ENCODE results near the gene SRI.
"Not testable (repeated sequence)": the region's sequence is repeated elsewhere in the genome, so short reads cannot be mapped to it uniquely, and the experiment has no call there.

SRI gene

GRCh38 chr7:88260719-88261118, 40.9 kb upstream of the SRI start:
- ChIA-PET CTCF (interaction anchor here (1.2 to 1.6 kb wide), 2 partner anchors 11 to 13 kb away, joined by 3 to 5 read pairs; no protein-coding TSS in a partner anchor), POLR2A (no interaction called here)
- DNase-seq (ENCODE audit: extremely low spot score): no peak
- TF ChIP-seq CTCF (IDR thresholded peaks at IDR 0.05; ENCODE audit: control extremely low read depth, extremely low read depth, low read depth, missing control alignments): no peak

- no peak for TF ChIP-seq CTCF (IDR thresholded peaks at IDR 0.05; ENCODE audit: control extremely low read depth, extremely low read depth, low read depth, missing control alignments)
- ChIA-PET CTCF (interaction anchor here (1.2 to 1.6 kb wide), 3 partner anchors 12 to 39 kb away, joined by 3 to 5 read pairs (median 4); no protein-coding TSS in a partner anchor), POLR2A (no interaction called here)
- DNase-seq (ENCODE audit: extremely low spot score): no peak
These were observed 40.0 kb upstream of the SRI start for GRCh38 chr7:88259656-88260380.

GRCh38 chr7:88258296-88258695, 38.5 kb upstream of the SRI start:
- CTCF ChIA-PET; DNase-seq (ENCODE audit: extremely low spot score); POLR2A ChIA-PET: not testable (repeated sequence)

GRCh38 chr7:88256906-88257305, 37.1 kb upstream of the SRI start:
- ChIA-PET CTCF (no interaction called here), POLR2A (no interaction called here)
- DNase-seq (ENCODE audit: extremely low spot score): no peak
- no peak for TF ChIP-seq CTCF (IDR thresholded peaks at IDR 0.05; ENCODE audit: control extremely low read depth, extremely low read depth, low read depth, missing control alignments)

DNA sequence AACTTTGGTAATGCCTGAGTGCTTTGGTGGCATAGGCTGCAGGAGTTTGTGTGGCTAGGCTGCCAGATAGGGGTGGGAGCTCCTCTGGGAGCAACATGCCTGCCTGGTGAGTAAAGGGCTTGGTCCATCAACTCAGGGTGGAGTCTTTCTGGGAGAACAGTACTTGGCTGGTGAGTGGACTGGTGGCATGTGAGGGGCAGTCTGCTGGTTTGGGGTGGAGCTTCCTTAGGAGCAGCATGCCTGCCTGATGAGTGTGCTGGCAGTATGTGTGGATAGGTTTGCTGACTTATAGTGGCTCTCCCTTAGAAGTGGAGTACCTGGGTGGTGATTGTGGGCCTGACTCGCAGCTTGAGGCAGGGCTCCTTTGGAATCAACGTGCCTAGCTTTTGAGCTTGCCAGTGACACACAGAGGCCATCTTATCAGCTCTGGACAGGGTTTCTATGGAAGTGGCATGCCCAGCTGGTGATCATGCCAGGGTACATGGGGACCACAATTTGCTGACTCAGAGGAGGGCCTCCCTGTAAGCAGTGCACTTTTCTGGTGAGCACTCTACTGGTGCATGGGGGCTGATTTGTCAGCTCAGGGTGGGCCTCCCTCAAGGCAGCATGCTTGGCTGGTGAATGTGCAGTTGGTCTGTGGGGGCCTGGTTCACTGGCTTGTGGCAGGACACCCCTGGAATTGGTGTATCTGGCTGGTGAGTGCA, 35.0 kb upstream of the SRI start:
- DNase-seq (ENCODE audit: extremely low spot score): no peak
- POLR2A ChIA-PET: no interaction called here
- CTCF ChIA-PET: interaction anchor here (2.0 kb wide), 1 partner anchor 11 kb away, joined by 11 read pairs; no protein-coding TSS in a partner anchor
- no peak for TF ChIP-seq CTCF (IDR thresholded peaks at IDR 0.05; ENCODE audit: control extremely low read depth, extremely low read depth, low read depth, missing control alignments)

DNA sequence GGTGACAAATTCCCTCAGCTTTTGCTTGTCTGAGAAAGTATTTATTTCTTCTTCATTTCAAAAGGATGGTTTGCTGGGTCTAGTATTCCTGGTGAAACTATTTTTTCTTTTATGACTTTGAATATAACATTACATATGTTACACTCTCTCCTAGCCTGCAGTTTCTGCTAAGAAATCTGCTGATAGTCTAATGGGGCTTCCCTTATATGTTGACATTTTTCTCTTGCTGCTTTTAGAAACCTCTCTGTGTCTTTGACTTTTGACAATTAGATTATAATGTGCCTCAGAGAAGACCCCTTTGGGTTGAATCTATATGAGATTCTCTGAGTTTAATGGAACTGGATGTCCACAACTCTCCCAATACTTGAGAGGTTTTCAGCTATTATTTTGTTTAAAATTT, 33.8 kb upstream of the SRI start:
- ChIA-PET POLR2A (no interaction called here), CTCF (interaction anchor here (2.0 kb wide), 1 partner anchor 10 kb away, joined by 11 read pairs; no protein-coding TSS in a partner anchor)
- TF ChIP-seq CTCF (IDR thresholded peaks at IDR 0.05; ENCODE audit: control extremely low read depth, extremely low read depth, low read depth, missing control alignments): no peak
- DNase-seq (ENCODE audit: extremely low spot score): no peak

GRCh38 chr7:88244258-88244657, 24.4 kb upstream of the SRI start:
- ChIA-PET POLR2A (no interaction called here), CTCF (interaction anchor here (1.1 to 3.6 kb wide), 7 partner anchors 10 to 1379 kb away, joined by 3 to 24 read pairs (median 5); partner anchors contain the start of gene SRI)
- DNase-seq (ENCODE audit: extremely low spot score): no peak
- no peak for TF ChIP-seq CTCF (IDR thresholded peaks at IDR 0.05; ENCODE audit: control extremely low read depth, extremely low read depth, low read depth, missing control alignments)

Data from GM10248 (cell line).